22Rv1 (cell line): Measurements from ENCODE around the gene EFCAB10.
"Not testable (repeated sequence)": the region's sequence is repeated elsewhere in the genome, so short reads cannot be mapped to it uniquely, and the experiment has no call there.

ENCODE experiments used
- H3K27ac ChIP-seq: fragments of 450-650 bp; 2 replicates; pipeline ENCODE4 v1.5.1; 2017
- CTCF ChIP-seq: fragments of 450-650 bp; IDR thresholded peaks from 2 replicates; pipeline ENCODE4 v1.5.1; 2017; ENCODE audit warnings: mild to moderate bottlenecking
- ZFX ChIP-seq: fragments of 450-650 bp; IDR thresholded peaks from 2 replicates; pipeline ENCODE4 v1.6.1; 2017; ENCODE audit warnings: antibody characterized with exemption, borderline replicate concordance

EFCAB10 gene

GRCh38 chr7:105530126-105530525 lies 51.2 kb downstream of the EFCAB10 start:
- no peak for TF ChIP-seq CTCF
- TF ChIP-seq ZFX = no peak
- H3K27ac ChIP-seq = no peak overlapping the region

GRCh38 chr7:105527737-105528136 lies 53.6 kb downstream of the EFCAB10 start:
- H3K27ac ChIP-seq = peak overlapping the region; percentile 35; the same call in 1 of the 2 replicates

- H3K27ac ChIP-seq = no peak overlapping the region
- no peak for TF ChIP-seq CTCF
- TF ChIP-seq ZFX = no peak
These were observed 56.5 kb downstream of the EFCAB10 start for GRCh38 chr7:105524840-105525239.

GRCh38 chr7:105524423-105524822 lies 56.9 kb downstream of the EFCAB10 start:
- not testable (repeated sequence) for H3K27ac ChIP-seq

- peak within 1 kb of the TSS; percentile 90 for H3K27ac ChIP-seq
- peak; percentile 26 for TF ChIP-seq CTCF
- TF ChIP-seq ZFX = no peak
These were observed 59.4 kb downstream of the EFCAB10 start, which contains the start of gene PUS7 for GRCh38 chr7:105521717-105522463. TSS of gene PUS7 (minus strand) at chr7:105522271. CDS start at chr7:105508512, 13,759 bp downstream.

GRCh38 chr7:105521027-105521716 lies 60.1 kb downstream of the EFCAB10 start:
- peak overlapping the region; percentile 90 for H3K27ac ChIP-seq
- TF ChIP-seq ZFX (no peak), CTCF (no peak)

- H3K27ac ChIP-seq = peak overlapping the region; percentile 90
These were observed 60.7 kb downstream of the EFCAB10 start for GRCh38 chr7:105520620-105521019.

GRCh38 chr7:105519353-105519752 lies 61.9 kb downstream of the EFCAB10 start:
- H3K27ac ChIP-seq = no peak overlapping the region
- TF ChIP-seq ZFX (no peak), CTCF (no peak)

GRCh38 chr7:105515610-105516009 lies 65.7 kb downstream of the EFCAB10 start:
- not testable (repeated sequence) for H3K27ac ChIP-seq
